ENCODE results near the gene SERTAD3. TPM values are rescaled to one million over a fixed set of nuclear protein-coding genes. Genes with fewer than 3 reads are reported as not detected.
"Not testable (repeated sequence)": the region's sequence is repeated elsewhere in the genome, so short reads cannot be mapped to it uniquely, and the experiment has no call there.

Gene SERTAD3
- total RNA-seq, 4 donors from 2014 or later: 15.6 to 23.4 (median 19.9) TPM

- DNase-seq (ENCODE audit: low spot score in 2 of 2): no peak
- H3K27ac ChIP-seq: no peak overlapping the region
- WGBS, 2 donors: 77 to 85% methylated on average over 3 of the region's 3 CpGs
- H3K4me3 ChIP-seq: no peak overlapping the region
- H3K36me3 ChIP-seq: no peaks in the 10 kb centered on the region
- no peaks in the 10 kb centered on the region for H3K9me3 ChIP-seq
- H3K4me1 ChIP-seq: peaks cover 0 to 8% (median 2%) of the 10 kb centered on the region in 4 donors
- TF ChIP-seq CTCF (IDR thresholded peaks at IDR 0.05) (no peak), POLR2A (IDR thresholded peaks at IDR 0.05) (no peak), EP300 (IDR thresholded peaks at IDR 0.05) (no peak)
- H3K27me3 ChIP-seq: peaks cover 0 to 9% of the 10 kb centered on the region in 2 donors
Observed at GRCh38 chr19:40486017-40486416, 41.9 kb upstream of the SERTAD3 start.

- H3K4me1 ChIP-seq; H3K27ac ChIP-seq; H3K4me3 ChIP-seq; H3K27me3 ChIP-seq; DNase-seq (ENCODE audit: low spot score in 2 of 2); H3K9me3 ChIP-seq; H3K36me3 ChIP-seq: not testable (repeated sequence)
- 88 to 89% methylated on average over 13 to 15 of the region's 15 CpGs for WGBS, 2 donors
Observed at GRCh38 chr19:40475878-40476644, 31.9 kb upstream of the SERTAD3 start.

- H3K4me3 ChIP-seq: no peak overlapping the region
- H3K4me1 ChIP-seq: no peaks in the 10 kb centered on the region
- TF ChIP-seq EP300 (IDR thresholded peaks at IDR 0.05) (no peak), POLR2A (IDR thresholded peaks at IDR 0.05) (no peak), CTCF (IDR thresholded peaks at IDR 0.05) (no peak)
- WGBS, 2 donors: 85 to 93% methylated on average over 4 of the region's 4 CpGs
- no peaks in the 10 kb centered on the region for H3K27me3 ChIP-seq
- no peak for DNase-seq (ENCODE audit: low spot score in 2 of 2)
- H3K27ac ChIP-seq: no peak overlapping the region
- no peaks in the 10 kb centered on the region for H3K36me3 ChIP-seq
- no peaks in the 10 kb centered on the region for H3K9me3 ChIP-seq
Observed at GRCh38 chr19:40474737-40475136, 30.6 kb upstream of the SERTAD3 start.

GRCh38 chr19:40472516-40472915 lies 28.4 kb upstream of the SERTAD3 start:
- Histone ChIP-seq H3K27ac (no peak overlapping the region), H3K4me3 (no peak overlapping the region), H3K9me3 (no peaks in the 10 kb centered on the region), H3K27me3 (no peaks in the 10 kb centered on the region), H3K36me3 (no peaks in the 10 kb centered on the region), H3K4me1 (peaks cover 0 to 3% (median 1%) of the 10 kb centered on the region in 4 donors)
- 83 to 87% methylated on average over 13 of the region's 13 CpGs for WGBS, 2 donors
- no peak for TF ChIP-seq CTCF (IDR thresholded peaks at IDR 0.05)
- no peak for DNase-seq (ENCODE audit: low spot score in 2 of 2)

GRCh38 chr19:40471111-40471510 lies 27.0 kb upstream of the SERTAD3 start:
- Histone ChIP-seq H3K9me3 (no peaks in the 10 kb centered on the region), H3K4me1 (peaks cover 0 to 14% (median 10%) of the 10 kb centered on the region in 4 donors), H3K4me3 (no peak overlapping the region), H3K36me3 (no peaks in the 10 kb centered on the region), H3K27ac (no peak overlapping the region), H3K27me3 (no peaks in the 10 kb centered on the region)
- DNase-seq (ENCODE audit: low spot score in 2 of 2): no peak
- TF ChIP-seq CTCF (IDR thresholded peaks at IDR 0.05): no peak
- no peak for TF ChIP-seq EP300 (IDR thresholded peaks at IDR 0.05)
- no peak for TF ChIP-seq POLR2A (IDR thresholded peaks at IDR 0.05)
- WGBS, 2 donors: 94% methylated on average over 3 of the region's 3 CpGs
